ENCODE measurements around the gene UBA52. TPM values are rescaled to one million over a fixed set of nuclear protein-coding genes. Genes with fewer than 3 reads are reported as not detected.
"Not testable (repeated sequence)": the region's sequence is repeated elsewhere in the genome, so short reads cannot be mapped to it uniquely, and the experiment has no call there.

The UBA52 gene
- total RNA-seq, 4 donors from 2014 or later: 371 to 644 (median 574) TPM

GRCh38 chr19:18596752-18597157 is 25.1 kb downstream of the UBA52 start:
- WGBS, 2 donors (ENCODE audit: low coverage in 1 of 2): 20 to 40% methylated on average over 1 to 10 of the region's 21 CpGs
- H3K4me1 ChIP-seq: peaks cover 2 to 23% (median 14%) of the 10 kb centered on the region in 3 donors
- TF ChIP-seq EP300 (IDR thresholded peaks at IDR 0.05): no peak
- no peak for TF ChIP-seq CTCF (IDR thresholded peaks at IDR 0.05)
- TF ChIP-seq POLR2A (IDR thresholded peaks at IDR 0.05): no peak
- TF ChIP-seq POLR2AphosphoS5 (IDR thresholded peaks at IDR 0.05): no peak
- H3K27me3 ChIP-seq: peaks cover 40% of the 10 kb centered on the region
- H3K9me3 ChIP-seq: no peaks in the 10 kb centered on the region
- H3K27ac ChIP-seq: no peak overlapping the region
- ATAC-seq: no peak
- no peak overlapping the region for H3K4me3 ChIP-seq
- H3K36me3 ChIP-seq: peaks cover 0 to 8% of the 10 kb centered on the region in 2 donors

- Histone ChIP-seq H3K27ac (no peak overlapping the region), H3K27me3 (peaks cover 49% of the 10 kb centered on the region), H3K36me3 (peaks cover 0 to 3% of the 10 kb centered on the region in 2 donors), H3K9me3 (no peaks in the 10 kb centered on the region), H3K4me3 (no peak overlapping the region), H3K4me1 (peaks cover 2 to 23% (median 14%) of the 10 kb centered on the region in 3 donors)
- WGBS, 2 donors (ENCODE audit: low coverage in 1 of 2): 20% methylated on average over 4 of the region's 25 CpGs; no CpG with 5 or more reads in 1 of the 2 donors
- TF ChIP-seq EP300 (IDR thresholded peaks at IDR 0.05) (no peak), CTCF (IDR thresholded peaks at IDR 0.05) (no peak), POLR2AphosphoS5 (IDR thresholded peaks at IDR 0.05) (no peak), POLR2A (IDR thresholded peaks at IDR 0.05) (no peak)
- ATAC-seq: no peak
These were observed 26.4 kb downstream of the UBA52 start for GRCh38 chr19:18597809-18598660.

GRCh38 chr19:18599485-18599884 is 27.8 kb downstream of the UBA52 start:
- no CpG with 5 or more reads among the region's 20 CpGs for WGBS, 2 donors (ENCODE audit: low coverage in 1 of 2)

GRCh38 chr19:18600692-18601397 is 29.2 kb downstream of the UBA52 start:
- not testable (repeated sequence) for H3K27ac ChIP-seq, H3K4me3 ChIP-seq, ATAC-seq, H3K36me3 ChIP-seq, H3K9me3 ChIP-seq
- Histone ChIP-seq H3K27me3 (peaks cover 77% of the 10 kb centered on the region), H3K4me1 (peaks cover 0 to 23% (median 6%) of the 10 kb centered on the region in 3 donors)
- WGBS, 2 donors (ENCODE audit: low coverage in 1 of 2): 89 to 92% methylated on average over 6 to 9 of the region's 15 CpGs

More at GRCh38 chr19:18599485-18599884, 27.8 kb downstream of the UBA52 start:
- Histone ChIP-seq H3K4me1 (peaks cover 2 to 23% (median 13%) of the 10 kb centered on the region in 3 donors), H3K27ac (no peak overlapping the region), H3K9me3 (no peaks in the 10 kb centered on the region), H3K4me3 (no peak overlapping the region), H3K27me3 (peaks cover 64% of the 10 kb centered on the region), H3K36me3 (peaks cover 0 to 3% of the 10 kb centered on the region in 2 donors)
- ATAC-seq: no peak
- TF ChIP-seq CTCF (IDR thresholded peaks at IDR 0.05): no peak
- no peak for TF ChIP-seq EP300 (IDR thresholded peaks at IDR 0.05)
- TF ChIP-seq POLR2A (IDR thresholded peaks at IDR 0.05): no peak
- TF ChIP-seq POLR2AphosphoS5 (IDR thresholded peaks at IDR 0.05): no peak

- TF ChIP-seq CTCF (IDR thresholded peaks at IDR 0.05) (no peak), EP300 (IDR thresholded peaks at IDR 0.05) (no peak), POLR2AphosphoS5 (IDR thresholded peaks at IDR 0.05) (no peak), POLR2A (IDR thresholded peaks at IDR 0.05) (no peak)
- Histone ChIP-seq H3K27ac (no peak overlapping the region), H3K9me3 (no peaks in the 10 kb centered on the region), H3K4me1 (peaks cover 0 to 30% (median 12%) of the 10 kb centered on the region in 3 donors), H3K4me3 (no peak overlapping the region), H3K27me3 (peaks cover 84% of the 10 kb centered on the region), H3K36me3 (peaks cover 0 to 3% of the 10 kb centered on the region in 2 donors)
- 80 to 87% methylated on average over 2 to 3 of the region's 4 CpGs for WGBS, 2 donors (ENCODE audit: low coverage in 1 of 2)
- no peak for ATAC-seq
These were observed 30.2 kb downstream of the UBA52 start for GRCh38 chr19:18601875-18602274.

Measured in gastroesophageal sphincter (tissue), 4 donors.